H1 (cell line): ENCODE data around the gene HIVEP2. TPM values are rescaled to one million over a fixed set of nuclear protein-coding genes. Genes with fewer than 3 reads are reported as not detected.

Experiments
- CTCF ChIA-PET: fragments of 300-600 bp; sonication (Branson Sonifier 250); formaldehyde crosslinking; loops from one replicate; lab custom pipeline; 2021; ENCODE audit not compliant: partially characterized antibody; lab: Charles Lee
- POLR2A ChIA-PET: fragments of 300-600 bp; sonication (Branson Sonifier 250); formaldehyde crosslinking; loops from one replicate; lab custom pipeline; 2021; ENCODE audit warnings: inconsistent platforms; ENCODE audit not compliant: partially characterized antibody; lab: Charles Lee
- DNase-seq, 2 experiments: peaks; one replicate each; pipeline versions ENCODE4 v3.0.0 to v3.0.0-alpha.2; 2010 to 2022; ENCODE audit warnings: low spot score in 2 of 2, low read depth in 1 of 2, mixed read lengths in 1 of 2
- FAIRE-seq: peaks from 2 replicates; lab custom pipeline; 2011; peaks lifted over from hg19 to GRCh38; lab: Jason Lieb, UNC
- H2AFZ ChIP-seq: 2 replicates; pipeline ENCODE4 v1.8.1; 2012; ENCODE audit warnings: low read length, inconsistent platforms
- H2AK5ac ChIP-seq: 2 replicates; pipeline ENCODE4 v1.6.1; 2013; ENCODE audit warnings: low read depth, low read length
- H2BK120ac ChIP-seq: replicated peaks from 2 replicates; pipeline ENCODE3; 2013; ENCODE audit warnings: low read depth, low read length, inconsistent platforms
- H2BK12ac ChIP-seq: 2 replicates; pipeline ENCODE4 v1.6.1; 2013; ENCODE audit warnings: low read depth, low read length
- H2BK15ac ChIP-seq: 2 replicates; pipeline ENCODE4 v1.6.1; 2013; ENCODE audit warnings: low read length
- H2BK20ac ChIP-seq: 2 replicates; pipeline ENCODE4 v1.6.1; 2013; ENCODE audit warnings: low read length
- H2BK5ac ChIP-seq: 2 replicates; pipeline ENCODE4 v1.6.1; 2013; ENCODE audit warnings: low read depth, low read length
- H3K14ac ChIP-seq: 2 replicates; pipeline ENCODE4 v1.6.1; 2013; ENCODE audit warnings: inconsistent platforms; ENCODE audit not compliant: insufficient read length
- H3K18ac ChIP-seq: 2 replicates; pipeline ENCODE4 v1.6.1; 2013; ENCODE audit warnings: low read length; ENCODE audit errors: extremely low read depth
- H3K23ac ChIP-seq: 2 replicates; pipeline ENCODE4 v1.6.1; 2013; ENCODE audit warnings: inconsistent platforms; ENCODE audit not compliant: insufficient read length
- H3K23me2 ChIP-seq: 2 replicates; pipeline ENCODE4 v1.6.1; 2013; ENCODE audit warnings: low read depth, low read length
- H3K27ac ChIP-seq: 2 replicates; pipeline ENCODE4 v1.6.1; 2011; ENCODE audit warnings: low read depth, low read length, inconsistent platforms
- H3K27me3 ChIP-seq, 4 experiments: replicated peaks in 1 of 4; 1 replicate in 1 of 4; 2 replicates in 3 of 4; pipeline versions ENCODE4 v1.6.1 to v1.8.1; 2011 to 2013; ENCODE audit warnings: low read length in 3 of 4, mild to moderate bottlenecking in 3 of 4, inconsistent platforms in 2 of 4, mixed read lengths in 2 of 4, moderate library complexity in 1 of 4; ENCODE audit not compliant: control insufficient read depth in 3 of 4, insufficient read depth in 3 of 4; ENCODE audit errors: extremely low read depth in 1 of 4
- H3K36me3 ChIP-seq, 4 experiments: 2 replicates each; pipeline versions ENCODE4 v1.6.1 to v1.8.1; 2011 to 2013; ENCODE audit warnings: mild to moderate bottlenecking in 4 of 4, low read length in 3 of 4, moderate library complexity in 2 of 4, control low read depth in 1 of 4, inconsistent platforms in 1 of 4; ENCODE audit not compliant: insufficient read depth in 4 of 4, control insufficient read depth in 2 of 4
- H3K4ac ChIP-seq: replicated peaks from 2 replicates; pipeline ENCODE3; 2013; ENCODE audit warnings: low read length, low read depth, mixed read lengths, inconsistent platforms; ENCODE audit not compliant: insufficient read length
- H3K4me1 ChIP-seq, 4 experiments: replicated peaks in 1 of 4; 1 replicate in 1 of 4; 2 replicates in 3 of 4; pipeline versions ENCODE4 v1.6.1 to v1.8.1; 2011 to 2013; ENCODE audit warnings: low read length in 3 of 4, inconsistent platforms in 2 of 4, mixed read lengths in 1 of 4; ENCODE audit not compliant: insufficient read depth in 4 of 4, control insufficient read depth in 3 of 4
- H3K4me2 ChIP-seq, 2 experiments: 2 replicates each; pipeline versions ENCODE4 v1.6.1 to v1.8.1; 2011 to 2013; ENCODE audit warnings: low read depth in 2 of 2, low read length in 2 of 2, control low read depth in 1 of 2, inconsistent platforms in 1 of 2, mild to moderate bottlenecking in 1 of 2; ENCODE audit not compliant: insufficient read depth in 1 of 2
- H3K4me3 ChIP-seq, 4 experiments: fragments of 200-600, 300-600 bp in 1 of 4; sonication (generic), shearing (Covaris generic), sonication (Bioruptor Twin) in 1 of 4; 2 replicates each; pipeline versions ENCODE4 v1.5.1 to v1.8.1; 2011 to 2016; ENCODE audit warnings: low read length in 4 of 4, low read depth in 3 of 4, control low read depth in 2 of 4, inconsistent platforms in 2 of 4, mild to moderate bottlenecking in 2 of 4, mixed read lengths in 1 of 4, moderate library complexity in 1 of 4; ENCODE audit not compliant: insufficient read depth in 2 of 4; ENCODE audit errors: extremely low read depth in 1 of 4
- H3K56ac ChIP-seq: replicated peaks from 2 replicates; pipeline ENCODE3; 2013; ENCODE audit warnings: low read depth, mild to moderate bottlenecking, mixed read lengths, low read length, inconsistent platforms; ENCODE audit not compliant: insufficient read length
- H3K79me1 ChIP-seq: 2 replicates; pipeline ENCODE4 v1.6.1; 2013; ENCODE audit warnings: low read depth, low read length, control low read depth
- H3K79me2 ChIP-seq, 2 experiments: 2 replicates each; pipeline versions ENCODE4 v1.6.1 to v1.8.1; 2012 to 2013; ENCODE audit warnings: low read length in 2 of 2, mild to moderate bottlenecking in 2 of 2, inconsistent platforms in 1 of 2; ENCODE audit not compliant: insufficient read depth in 2 of 2, control insufficient read depth in 1 of 2
- H3K9ac ChIP-seq, 4 experiments: replicated peaks in 1 of 4; 1 replicate in 1 of 4; 2 replicates in 3 of 4; pipeline versions ENCODE4 v1.6.1 to v1.8.1; 2011 to 2013; ENCODE audit warnings: low read depth in 3 of 4, low read length in 3 of 4, control low read depth in 2 of 4, mild to moderate bottlenecking in 2 of 4, moderate library complexity in 2 of 4, inconsistent platforms in 1 of 4; ENCODE audit errors: extremely low read depth in 1 of 4
- H3K9me3 ChIP-seq, 2 experiments: 2 replicates each; pipeline versions ENCODE4 v1.6.1 to v1.8.1; 2012 to 2013; ENCODE audit warnings: mild to moderate bottlenecking in 2 of 2, moderate library complexity in 2 of 2, control low read depth in 1 of 2, inconsistent platforms in 1 of 2, low read depth in 1 of 2, low read length in 1 of 2, mixed read lengths in 1 of 2; ENCODE audit not compliant: insufficient read depth in 2 of 2
- H4K20me1 ChIP-seq, 2 experiments: replicated peaks in 1 of 2; 2 replicates each; pipeline versions ENCODE3 to v1.8.1; 2011 to 2013; ENCODE audit warnings: inconsistent platforms in 2 of 2, low read length in 2 of 2, mild to moderate bottlenecking in 1 of 2; ENCODE audit not compliant: insufficient read depth in 2 of 2, control insufficient read depth in 1 of 2
- H4K5ac ChIP-seq: 2 replicates; pipeline ENCODE4 v1.6.1; 2013; ENCODE audit warnings: low read length, low read depth, mixed read lengths, inconsistent platforms; ENCODE audit not compliant: insufficient read length
- H4K8ac ChIP-seq: 2 replicates; pipeline ENCODE4 v1.8.0; 2013; ENCODE audit warnings: mild to moderate bottlenecking, moderate library complexity, low read length, inconsistent platforms; ENCODE audit not compliant: insufficient read depth; ENCODE audit errors: extremely low read depth
- H4K91ac ChIP-seq: replicated peaks from 2 replicates; pipeline ENCODE3; 2013; ENCODE audit warnings: low read length, mixed read lengths, inconsistent platforms; ENCODE audit not compliant: insufficient read length
- CBX8 ChIP-seq: fragments of 300-800, 300-1000 bp; sonication (generic); IDR thresholded peaks from 2 replicates; pipeline ENCODE4 v1.7.1; 2016; ENCODE audit warnings: low read depth, low read length, borderline replicate concordance
- CEBPB ChIP-seq: IDR thresholded peaks from 2 replicates; pipeline ENCODE4 v1.6.1; 2012; ENCODE audit warnings: low read depth, low read length
- CREB1 ChIP-seq: IDR thresholded peaks from 2 replicates; pipeline ENCODE4 v1.6.1; 2012; ENCODE audit warnings: inconsistent platforms
- HDAC2 ChIP-seq, 2 experiments: fragments of 300-600 bp in 1 of 2; sonication (generic) in 1 of 2; IDR thresholded peaks; 2 replicates each; pipeline ENCODE4 v1.6.1; 2011 to 2012; ENCODE audit warnings: low read depth in 2 of 2, low read length in 2 of 2, mild to moderate bottlenecking in 2 of 2, moderate library complexity in 2 of 2, borderline replicate concordance in 1 of 2, inconsistent platforms in 1 of 2
- KDM4A ChIP-seq: IDR thresholded peaks from one replicate; pipeline ENCODE4 v1.7.1; 2012; ENCODE audit warnings: low read depth, mild to moderate bottlenecking, moderate library complexity, low read length, inconsistent platforms; ENCODE audit not compliant: severe bottlenecking
- KDM5A ChIP-seq: fragments of 200-600 bp; IDR thresholded peaks from 2 replicates; pipeline ENCODE4 v1.7.1; 2012; ENCODE audit warnings: mild to moderate bottlenecking, low read length, inconsistent platforms, mixed read lengths
- NANOG ChIP-seq: IDR thresholded peaks from 2 replicates; pipeline ENCODE4 v1.6.1; 2011; ENCODE audit warnings: low read length, low read depth, mild to moderate bottlenecking, inconsistent platforms; ENCODE audit not compliant: insufficient read depth, poor library complexity, severe bottlenecking
- POU5F1 ChIP-seq: IDR thresholded peaks from 2 replicates; pipeline ENCODE4 v1.6.1; 2011; ENCODE audit warnings: low read depth, mild to moderate bottlenecking, low read length, moderate library complexity
- RNF2 ChIP-seq: fragments of 200-900, 300-1000 bp; sonication (generic); IDR thresholded peaks from 2 replicates; pipeline ENCODE4 v1.7.1; 2016; ENCODE audit warnings: borderline replicate concordance, low read depth, mild to moderate bottlenecking, antibody characterized with exemption, low read length; ENCODE audit not compliant: poor library complexity, severe bottlenecking; ENCODE audit errors: missing control alignments
- SIN3A ChIP-seq, 2 experiments: IDR thresholded peaks in 1 of 2; conservative IDR thresholded peaks in 1 of 2; 2 replicates each; pipeline ENCODE4 v1.6.1; 2011 to 2012; ENCODE audit warnings: low read length in 2 of 2, improper control_type of control experiment in 1 of 2, low read depth in 1 of 2, mild to moderate bottlenecking in 1 of 2
- SUZ12 ChIP-seq: fragments of 200-600 bp; sonication (generic); IDR thresholded peaks from 2 replicates; pipeline ENCODE4 v1.6.1; 2012; ENCODE audit warnings: mild to moderate bottlenecking, inconsistent platforms, low read length, moderate library complexity, mixed read lengths
- TBP ChIP-seq: IDR thresholded peaks from 2 replicates; pipeline ENCODE4 v1.6.1; 2011; ENCODE audit warnings: low read depth, low read length, improper control_type of control experiment
- YY1 ChIP-seq: IDR thresholded peaks from 2 replicates; pipeline ENCODE4 v1.6.1; 2011; ENCODE audit warnings: low read depth, mild to moderate bottlenecking, low read length
- ZNF274 ChIP-seq: IDR thresholded peaks from 2 replicates; pipeline ENCODE4 v1.7.0; 2012; ENCODE audit warnings: low read length, borderline replicate concordance; ENCODE audit errors: extremely low read depth
- WGBS, 2 experiments: shearing (Covaris generic) in 1 of 2; methylation state at CpG; one replicate each; pipeline versions ENCODE4 v1.1.6 to v1.1.7; 2013 to 2015; ENCODE audit warnings: low lambda C conversion rate in 2 of 2, mixed read lengths in 2 of 2, inconsistent platforms in 1 of 2, low coverage in 1 of 2, missing lambda C conversion rate in 1 of 2; ENCODE audit not compliant: insufficient replicate concordance in 2 of 2, insufficient coverage in 1 of 2, insufficient read length in 1 of 2; ENCODE audit errors: extremely low coverage in 1 of 2, missing lambda C conversion rate in 1 of 2; 5-methylcytosine and 5-hydroxymethylcytosine counted together
- polyA plus RNA-seq, 7 experiments: library from polyadenylated mRNA; depleted of rRNA in 3 of 7; stranded (reverse) in 5 of 7; unstranded in 2 of 7; fragments of >200 nt in 5 of 7; fragments of 200-250 nt in 2 of 7; gene quantifications; 1 replicate in 5 of 7; 2 replicates in 1 of 7; 4 replicates in 1 of 7; pipeline versions ENCODE4 v1.2.1 to v1.2.3, GENCODE V29; 2011 to 2013; ENCODE audit warnings: missing spikeins in 2 of 7, mixed read lengths in 2 of 7
- total RNA-seq: library from RNA; stranded (reverse); fragmentation: NEBNext Ultra II Directional; extraction: Animal tissue kit (Norgen Biotek cat#: 25700); gene quantifications from 2 replicates; pipeline ENCODE4 v1.2.1, GENCODE V29; 2021

Gene HIVEP2
- total and polyA plus RNA-seq, 2 of the 8 experiments (the other 6 are each of a cell fraction or from before 2014, with no cell fraction given), result 2.2 to 6.1 TPM

DNA sequence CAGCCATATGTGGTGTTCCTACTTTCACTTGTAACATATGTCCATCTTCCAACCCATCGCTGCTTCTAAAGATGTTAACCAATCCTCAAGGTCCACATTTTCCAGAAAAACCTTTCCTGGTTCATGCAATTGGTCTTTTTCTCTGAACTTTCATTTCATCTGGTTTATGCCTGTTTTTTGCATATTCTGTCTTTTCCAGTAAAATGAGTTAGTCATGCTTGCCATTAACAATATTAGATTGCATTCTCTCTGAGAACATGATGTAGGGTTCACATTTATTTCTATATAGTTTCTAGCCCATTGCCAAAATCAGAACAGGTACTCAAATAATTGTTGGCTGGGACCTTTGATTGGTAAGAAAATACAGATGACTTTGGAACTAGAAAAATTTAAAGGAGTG is 36.7 kb downstream of the HIVEP2 start:
- Histone ChIP-seq H3K9ac (no peak overlapping the region), H3K79me1 (no peaks in the 10 kb centered on the region), H2BK12ac (no peak overlapping the region), H3K36me3 (peaks cover 0 to 5% (median 0%) of the 10 kb centered on the region in 4 experiments; a peak in 1 of 8 replicates), H4K5ac (no peak overlapping the region), H3K4me2 (no peak overlapping the region), H3K9me3 (peaks cover 3 to 5% of the 10 kb centered on the region in 2 experiments), H3K18ac (no peak overlapping the region), H2BK120ac (no peak overlapping the region), H3K56ac (no peak overlapping the region), H3K4me1 (peaks cover 0 to 13% (median 7%) of the 10 kb centered on the region in 4 experiments; a peak in 4 of 7 replicates), H2BK5ac (no peak overlapping the region), H2AK5ac (no peak overlapping the region), H4K91ac (no peak overlapping the region), H3K27ac (no peak overlapping the region), H3K23me2 (no peaks in the 10 kb centered on the region), H3K14ac (no peak overlapping the region), H2AFZ (no peak overlapping the region), H3K23ac (no peak overlapping the region), H4K20me1 (no peaks in the 10 kb centered on the region), H3K4ac (no peak overlapping the region), H3K27me3 (no peaks in the 10 kb centered on the region), H2BK20ac (no peak overlapping the region), H3K4me3 (no peak overlapping the region), H3K79me2 (peaks cover 0 to 17% of the 10 kb centered on the region in 2 experiments; a peak in 2 of 4 replicates), H4K8ac (no peak overlapping the region), H2BK15ac (no peak overlapping the region)
- FAIRE-seq, result no peak
- 86% methylated on average over 1 of the region's 1 CpG; no CpG with 5 or more reads in 1 of the 2 experiments for WGBS, 2 experiments
- ChIA-PET POLR2A (no interaction called here), CTCF (no interaction called here)
- no peak for DNase-seq
- no peak for TF ChIP-seq CEBPB
- no peak for TF ChIP-seq KDM4A
- TF ChIP-seq SUZ12, result no peak
- no peak for TF ChIP-seq CBX8
- TF ChIP-seq TBP, result no peak
- no peak for TF ChIP-seq NANOG
- TF ChIP-seq RNF2, result no peak
- TF ChIP-seq POU5F1, result no peak
- TF ChIP-seq SIN3A (conservative IDR thresholded peaks at IDR 0.05 in 1 of 2, IDR thresholded peaks at IDR 0.05 in 1 of 2; ENCODE audit: low read depth in 1 of 2, low read length in 2 of 2), result no peak
- no peak for TF ChIP-seq KDM5A
- no peak for TF ChIP-seq ZNF274
- TF ChIP-seq CREB1, result no peak
- no peak for TF ChIP-seq YY1
- TF ChIP-seq HDAC2 (IDR thresholded peaks at IDR 0.05; ENCODE audit: borderline replicate concordance in 1 of 2, low read depth in 2 of 2, low read length in 2 of 2), result no peak
